H1 (cell line): ENCODE measurements around the gene SND1. TPM values are rescaled to one million over a fixed set of nuclear protein-coding genes. Genes with fewer than 3 reads are reported as not detected.

Experiments used
- CTCF ChIA-PET: fragments of 300-600 bp; sonication (Branson Sonifier 250); formaldehyde crosslinking; loops from one replicate; lab custom pipeline; 2021; ENCODE audit not compliant: partially characterized antibody; lab: Charles Lee
- POLR2A ChIA-PET: fragments of 300-600 bp; sonication (Branson Sonifier 250); formaldehyde crosslinking; loops from one replicate; lab custom pipeline; 2021; ENCODE audit warnings: inconsistent platforms; ENCODE audit not compliant: partially characterized antibody; lab: Charles Lee
- DNase-seq, 2 experiments: peaks; one replicate each; pipeline versions ENCODE4 v3.0.0 to v3.0.0-alpha.2; 2010 to 2022; ENCODE audit warnings: low spot score in 2 of 2, low read depth in 1 of 2, mixed read lengths in 1 of 2
- FAIRE-seq: peaks from 2 replicates; lab custom pipeline; 2011; peaks lifted over from hg19 to GRCh38; lab: Jason Lieb, UNC
- H2AFZ ChIP-seq: 2 replicates; pipeline ENCODE4 v1.8.1; 2012; ENCODE audit warnings: low read length, inconsistent platforms
- H2AK5ac ChIP-seq: 2 replicates; pipeline ENCODE4 v1.6.1; 2013; ENCODE audit warnings: low read depth, low read length
- H2BK120ac ChIP-seq: replicated peaks from 2 replicates; pipeline ENCODE3; 2013; ENCODE audit warnings: low read depth, low read length, inconsistent platforms
- H2BK12ac ChIP-seq: 2 replicates; pipeline ENCODE4 v1.6.1; 2013; ENCODE audit warnings: low read depth, low read length
- H2BK15ac ChIP-seq: 2 replicates; pipeline ENCODE4 v1.6.1; 2013; ENCODE audit warnings: low read length
- H2BK20ac ChIP-seq: 2 replicates; pipeline ENCODE4 v1.6.1; 2013; ENCODE audit warnings: low read length
- H2BK5ac ChIP-seq: 2 replicates; pipeline ENCODE4 v1.6.1; 2013; ENCODE audit warnings: low read depth, low read length
- H3K14ac ChIP-seq: 2 replicates; pipeline ENCODE4 v1.6.1; 2013; ENCODE audit warnings: inconsistent platforms; ENCODE audit not compliant: insufficient read length
- H3K18ac ChIP-seq: 2 replicates; pipeline ENCODE4 v1.6.1; 2013; ENCODE audit warnings: low read length; ENCODE audit errors: extremely low read depth
- H3K23ac ChIP-seq: 2 replicates; pipeline ENCODE4 v1.6.1; 2013; ENCODE audit warnings: inconsistent platforms; ENCODE audit not compliant: insufficient read length
- H3K23me2 ChIP-seq: 2 replicates; pipeline ENCODE4 v1.6.1; 2013; ENCODE audit warnings: low read depth, low read length
- H3K27ac ChIP-seq: 2 replicates; pipeline ENCODE4 v1.6.1; 2011; ENCODE audit warnings: low read depth, low read length, inconsistent platforms
- H3K27me3 ChIP-seq, 4 experiments: replicated peaks in 1 of 4; 1 replicate in 1 of 4; 2 replicates in 3 of 4; pipeline versions ENCODE4 v1.6.1 to v1.8.1; 2011 to 2013; ENCODE audit warnings: low read length in 3 of 4, mild to moderate bottlenecking in 3 of 4, inconsistent platforms in 2 of 4, mixed read lengths in 2 of 4, moderate library complexity in 1 of 4; ENCODE audit not compliant: control insufficient read depth in 3 of 4, insufficient read depth in 3 of 4; ENCODE audit errors: extremely low read depth in 1 of 4
- H3K36me3 ChIP-seq, 4 experiments: 2 replicates each; pipeline versions ENCODE4 v1.6.1 to v1.8.1; 2011 to 2013; ENCODE audit warnings: mild to moderate bottlenecking in 4 of 4, low read length in 3 of 4, moderate library complexity in 2 of 4, control low read depth in 1 of 4, inconsistent platforms in 1 of 4; ENCODE audit not compliant: insufficient read depth in 4 of 4, control insufficient read depth in 2 of 4
- H3K4ac ChIP-seq: replicated peaks from 2 replicates; pipeline ENCODE3; 2013; ENCODE audit warnings: low read length, low read depth, mixed read lengths, inconsistent platforms; ENCODE audit not compliant: insufficient read length
- H3K4me1 ChIP-seq, 4 experiments: replicated peaks in 1 of 4; 1 replicate in 1 of 4; 2 replicates in 3 of 4; pipeline versions ENCODE4 v1.6.1 to v1.8.1; 2011 to 2013; ENCODE audit warnings: low read length in 3 of 4, inconsistent platforms in 2 of 4, mixed read lengths in 1 of 4; ENCODE audit not compliant: insufficient read depth in 4 of 4, control insufficient read depth in 3 of 4
- H3K4me2 ChIP-seq, 2 experiments: 2 replicates each; pipeline versions ENCODE4 v1.6.1 to v1.8.1; 2011 to 2013; ENCODE audit warnings: low read depth in 2 of 2, low read length in 2 of 2, control low read depth in 1 of 2, inconsistent platforms in 1 of 2, mild to moderate bottlenecking in 1 of 2; ENCODE audit not compliant: insufficient read depth in 1 of 2
- H3K4me3 ChIP-seq, 4 experiments: fragments of 200-600, 300-600 bp in 1 of 4; sonication (generic), shearing (Covaris generic), sonication (Bioruptor Twin) in 1 of 4; 2 replicates each; pipeline versions ENCODE4 v1.5.1 to v1.8.1; 2011 to 2016; ENCODE audit warnings: low read length in 4 of 4, low read depth in 3 of 4, control low read depth in 2 of 4, inconsistent platforms in 2 of 4, mild to moderate bottlenecking in 2 of 4, mixed read lengths in 1 of 4, moderate library complexity in 1 of 4; ENCODE audit not compliant: insufficient read depth in 2 of 4; ENCODE audit errors: extremely low read depth in 1 of 4
- H3K56ac ChIP-seq: replicated peaks from 2 replicates; pipeline ENCODE3; 2013; ENCODE audit warnings: low read depth, mild to moderate bottlenecking, mixed read lengths, low read length, inconsistent platforms; ENCODE audit not compliant: insufficient read length
- H3K79me1 ChIP-seq: 2 replicates; pipeline ENCODE4 v1.6.1; 2013; ENCODE audit warnings: low read depth, low read length, control low read depth
- H3K79me2 ChIP-seq, 2 experiments: 2 replicates each; pipeline versions ENCODE4 v1.6.1 to v1.8.1; 2012 to 2013; ENCODE audit warnings: low read length in 2 of 2, mild to moderate bottlenecking in 2 of 2, inconsistent platforms in 1 of 2; ENCODE audit not compliant: insufficient read depth in 2 of 2, control insufficient read depth in 1 of 2
- H3K9ac ChIP-seq, 4 experiments: replicated peaks in 1 of 4; 1 replicate in 1 of 4; 2 replicates in 3 of 4; pipeline versions ENCODE4 v1.6.1 to v1.8.1; 2011 to 2013; ENCODE audit warnings: low read depth in 3 of 4, low read length in 3 of 4, control low read depth in 2 of 4, mild to moderate bottlenecking in 2 of 4, moderate library complexity in 2 of 4, inconsistent platforms in 1 of 4; ENCODE audit errors: extremely low read depth in 1 of 4
- H3K9me3 ChIP-seq, 2 experiments: 2 replicates each; pipeline versions ENCODE4 v1.6.1 to v1.8.1; 2012 to 2013; ENCODE audit warnings: mild to moderate bottlenecking in 2 of 2, moderate library complexity in 2 of 2, control low read depth in 1 of 2, inconsistent platforms in 1 of 2, low read depth in 1 of 2, low read length in 1 of 2, mixed read lengths in 1 of 2; ENCODE audit not compliant: insufficient read depth in 2 of 2
- H4K20me1 ChIP-seq, 2 experiments: replicated peaks in 1 of 2; 2 replicates each; pipeline versions ENCODE3 to v1.8.1; 2011 to 2013; ENCODE audit warnings: inconsistent platforms in 2 of 2, low read length in 2 of 2, mild to moderate bottlenecking in 1 of 2; ENCODE audit not compliant: insufficient read depth in 2 of 2, control insufficient read depth in 1 of 2
- H4K5ac ChIP-seq: 2 replicates; pipeline ENCODE4 v1.6.1; 2013; ENCODE audit warnings: low read length, low read depth, mixed read lengths, inconsistent platforms; ENCODE audit not compliant: insufficient read length
- H4K8ac ChIP-seq: 2 replicates; pipeline ENCODE4 v1.8.0; 2013; ENCODE audit warnings: mild to moderate bottlenecking, moderate library complexity, low read length, inconsistent platforms; ENCODE audit not compliant: insufficient read depth; ENCODE audit errors: extremely low read depth
- H4K91ac ChIP-seq: replicated peaks from 2 replicates; pipeline ENCODE3; 2013; ENCODE audit warnings: low read length, mixed read lengths, inconsistent platforms; ENCODE audit not compliant: insufficient read length
- FOSL1 ChIP-seq: IDR thresholded peaks from 2 replicates; pipeline ENCODE4 v1.6.1; 2011; ENCODE audit warnings: mild to moderate bottlenecking, low read depth, low read length, moderate library complexity; ENCODE audit not compliant: insufficient read depth
- GTF2F1 ChIP-seq: IDR thresholded peaks from 2 replicates; pipeline ENCODE4 v1.6.1; 2012; ENCODE audit warnings: low read depth, low read length, improper control_type of control experiment, borderline replicate concordance
- WGBS, 2 experiments: shearing (Covaris generic) in 1 of 2; methylation state at CpG; one replicate each; pipeline versions ENCODE4 v1.1.6 to v1.1.7; 2013 to 2015; ENCODE audit warnings: low lambda C conversion rate in 2 of 2, mixed read lengths in 2 of 2, inconsistent platforms in 1 of 2, low coverage in 1 of 2, missing lambda C conversion rate in 1 of 2; ENCODE audit not compliant: insufficient replicate concordance in 2 of 2, insufficient coverage in 1 of 2, insufficient read length in 1 of 2; ENCODE audit errors: extremely low coverage in 1 of 2, missing lambda C conversion rate in 1 of 2; 5-methylcytosine and 5-hydroxymethylcytosine counted together
- polyA plus RNA-seq, 7 experiments: library from polyadenylated mRNA; depleted of rRNA in 3 of 7; stranded (reverse) in 5 of 7; unstranded in 2 of 7; fragments of >200 nt in 5 of 7; fragments of 200-250 nt in 2 of 7; gene quantifications; 1 replicate in 5 of 7; 2 replicates in 1 of 7; 4 replicates in 1 of 7; pipeline versions ENCODE4 v1.2.1 to v1.2.3, GENCODE V29; 2011 to 2013; ENCODE audit warnings: missing spikeins in 2 of 7, mixed read lengths in 2 of 7
- total RNA-seq: library from RNA; stranded (reverse); fragmentation: NEBNext Ultra II Directional; extraction: Animal tissue kit (Norgen Biotek cat#: 25700); gene quantifications from 2 replicates; pipeline ENCODE4 v1.2.1, GENCODE V29; 2021

SND1 gene
- total and polyA plus RNA-seq, 2 of the 8 experiments (the other 6 are each of a cell fraction or from before 2014, with no cell fraction given): 122 to 290 TPM

- ChIA-PET CTCF (interaction anchor here (0.6 to 5.3 kb wide), 8 partner anchors 9 to 775 kb away, joined by 3 to 63 read pairs (median 4); no protein-coding TSS in a partner anchor), POLR2A (interaction anchor here (0.7 to 1.5 kb wide), 2 partner anchors 8 to 9 kb away, joined by 3 to 5 read pairs; no protein-coding TSS in a partner anchor)
- Histone ChIP-seq H3K4ac (no peak overlapping the region), H2BK20ac (no peak overlapping the region), H2BK5ac (no peak overlapping the region), H3K9me3 (no peaks in the 10 kb centered on the region), H3K79me1 (no peaks in the 10 kb centered on the region), H3K36me3 (no peaks in the 10 kb centered on the region), H4K91ac (no peak overlapping the region), H3K27me3 (peaks cover under 1 to 7% (median 5%) of the 10 kb centered on the region in 4 experiments), H3K23me2 (0 out of 2 replicates have a peak, but pooled peaks cover 2% of the 10 kb centered on the region), H2AFZ (no peak overlapping the region), H2BK15ac (no peak overlapping the region), H3K9ac (no peak overlapping the region), H2BK12ac (no peak overlapping the region), H4K5ac (no peak overlapping the region), H3K4me3 (no peak overlapping the region), H2BK120ac (no peak overlapping the region), H3K27ac (no peak overlapping the region), H3K4me2 (no peak overlapping the region), H3K79me2 (no peaks in the 10 kb centered on the region; a peak in 1 of 4 replicates), H3K18ac (no peak overlapping the region), H4K8ac (no peak overlapping the region), H3K4me1 (0 out of 7 replicates have a peak, but pooled peaks cover 0 to under 1% (median 0%) of the 10 kb centered on the region in 4 experiments), H4K20me1 (no peaks in the 10 kb centered on the region), H3K14ac (no peak overlapping the region), H3K23ac (no peak overlapping the region), H3K56ac (no peak overlapping the region), H2AK5ac (no peak overlapping the region)
- 89% methylated on average over 2 of the region's 2 CpGs; no CpG with 5 or more reads in 1 of the 2 experiments for WGBS, 2 experiments
- FAIRE-seq (no peak), DNase-seq (no peak)
- TF ChIP-seq GTF2F1 (no peak), FOSL1 (no peak)
These were observed 458.8 kb downstream of the SND1 start for GRCh38 chr7:128110641-128111364.
